ES-I3 (cell line): ENCODE measurements around the gene PTPRN.
A peak's percentile ranks its signal among the peaks of the same experiment; 100 is the strongest.
"Not testable (repeated sequence)": the region's sequence is repeated elsewhere in the genome, so short reads cannot be mapped to it uniquely, and the experiment has no call there.

Source experiments
- H3K36me3 ChIP-seq: 2 replicates; pipeline ENCODE4 v1.6.1; 2013; ENCODE audit warnings: mild to moderate bottlenecking, low read length, control low read depth, moderate library complexity; ENCODE audit not compliant: insufficient read depth
- H3K4me1 ChIP-seq: 2 replicates; pipeline ENCODE4 v1.6.1; 2013; ENCODE audit warnings: mild to moderate bottlenecking, control low read depth, low read length; ENCODE audit not compliant: insufficient read depth
- H3K9ac ChIP-seq: 2 replicates; pipeline ENCODE4 v1.6.1; 2013; ENCODE audit warnings: low read depth, mild to moderate bottlenecking, low read length, moderate library complexity
- H3K9me3 ChIP-seq: 2 replicates; pipeline ENCODE4 v1.6.1; 2013; ENCODE audit warnings: mild to moderate bottlenecking, low read length, moderate library complexity; ENCODE audit not compliant: control insufficient read depth, insufficient read depth

PTPRN gene

GRCh38 chr2:219274361-219274921 is 34.8 kb downstream of the PTPRN start:
- Histone ChIP-seq H3K4me1 (peaks cover 30% of the 10 kb centered on the region), H3K36me3 (no peaks in the 10 kb centered on the region), H3K9me3 (no peaks in the 10 kb centered on the region), H3K9ac (peak overlapping the region; percentile 7; the same call in 1 of the 2 replicates)

GRCh38 chr2:219273937-219274336 is 35.3 kb downstream of the PTPRN start:
- Histone ChIP-seq H3K36me3 (no peaks in the 10 kb centered on the region), H3K9me3 (no peaks in the 10 kb centered on the region), H3K4me1 (peaks cover 30% of the 10 kb centered on the region), H3K9ac (peak overlapping the region; percentile 7; the same call in 1 of the 2 replicates)

GRCh38 chr2:219272995-219273394 is 36.2 kb downstream of the PTPRN start:
- H3K4me1 ChIP-seq = peaks cover 22% of the 10 kb centered on the region
- no peaks in the 10 kb centered on the region for H3K9me3 ChIP-seq
- H3K36me3 ChIP-seq = no peaks in the 10 kb centered on the region
- no peak overlapping the region for H3K9ac ChIP-seq

GRCh38 chr2:219272356-219272755 is 36.8 kb downstream of the PTPRN start:
- H3K36me3 ChIP-seq = no peaks in the 10 kb centered on the region
- H3K9me3 ChIP-seq = no peaks in the 10 kb centered on the region
- peaks cover 18% of the 10 kb centered on the region; the same call in 1 of the 2 replicates for H3K4me1 ChIP-seq
- no peak overlapping the region for H3K9ac ChIP-seq

GRCh38 chr2:219271021-219271420 is 38.2 kb downstream of the PTPRN start:
- no peaks in the 10 kb centered on the region for H3K9me3 ChIP-seq
- H3K36me3 ChIP-seq = no peaks in the 10 kb centered on the region
- peaks cover 15% of the 10 kb centered on the region; the same call in 1 of the 2 replicates for H3K4me1 ChIP-seq
- H3K9ac ChIP-seq = no peak overlapping the region

- Histone ChIP-seq H3K36me3 (no peaks in the 10 kb centered on the region), H3K9me3 (no peaks in the 10 kb centered on the region), H3K4me1 (peaks cover 14% of the 10 kb centered on the region; the same call in 1 of the 2 replicates), H3K9ac (no peak overlapping the region)
Observed at GRCh38 chr2:219270055-219270372, 39.2 kb downstream of the PTPRN start.

GRCh38 chr2:219269362-219270054 is 39.7 kb downstream of the PTPRN start:
- Histone ChIP-seq H3K36me3 (no peaks in the 10 kb centered on the region), H3K4me1 (peaks cover 9% of the 10 kb centered on the region; the same call in 1 of the 2 replicates), H3K9ac (no peak overlapping the region), H3K9me3 (no peaks in the 10 kb centered on the region)

GRCh38 chr2:219268294-219268693 is 40.9 kb downstream of the PTPRN start:
- H3K9me3 ChIP-seq = no peaks in the 10 kb centered on the region
- H3K4me1 ChIP-seq = no peaks in the 10 kb centered on the region
- H3K36me3 ChIP-seq = no peaks in the 10 kb centered on the region
- H3K9ac ChIP-seq = no peak overlapping the region

- no peak overlapping the region for H3K9ac ChIP-seq
- H3K4me1 ChIP-seq = no peaks in the 10 kb centered on the region
- H3K36me3 ChIP-seq = no peaks in the 10 kb centered on the region
- H3K9me3 ChIP-seq = no peaks in the 10 kb centered on the region
Observed at GRCh38 chr2:219266886-219267285, 42.3 kb downstream of the PTPRN start.

- Histone ChIP-seq H3K9ac (no peak overlapping the region), H3K36me3 (no peaks in the 10 kb centered on the region), H3K9me3 (no peaks in the 10 kb centered on the region), H3K4me1 (no peaks in the 10 kb centered on the region; the same call in 1 of the 2 replicates)
Observed at GRCh38 chr2:219266232-219266631, 43.0 kb downstream of the PTPRN start.

- Histone ChIP-seq H3K4me1 (no peaks in the 10 kb centered on the region; the same call in 1 of the 2 replicates), H3K9ac (no peak overlapping the region), H3K36me3 (no peaks in the 10 kb centered on the region), H3K9me3 (no peaks in the 10 kb centered on the region)
Observed at GRCh38 chr2:219261024-219261855, 48.0 kb downstream of the PTPRN start.

- not testable (repeated sequence) for H3K9ac ChIP-seq, H3K36me3 ChIP-seq, H3K9me3 ChIP-seq, H3K4me1 ChIP-seq
Observed at GRCh38 chr2:219258942-219259341, 50.3 kb downstream of the PTPRN start.

GRCh38 chr2:219254590-219255201 is 54.5 kb downstream of the PTPRN start:
- Histone ChIP-seq H3K36me3 (no peaks in the 10 kb centered on the region), H3K9me3 (no peaks in the 10 kb centered on the region), H3K9ac (peak overlapping the region; percentile 56; the same call in 1 of the 2 replicates), H3K4me1 (peaks cover 12% of the 10 kb centered on the region; the same call in 1 of the 2 replicates)
